ENCODE data around the gene NFASC. TPM values are rescaled to one million over a fixed set of nuclear protein-coding genes. Genes with fewer than 3 reads are reported as not detected.

NFASC gene
- total and polyA plus RNA-seq, 9 of the 15 experiments (the other 6 are each of a cell fraction or from before 2014, with no cell fraction given), result 0.03 to 0.16 (median 0.06) TPM; not detected in 6

GRCh38 chr1:204867666-204868339 is 2.9 kb upstream of the NFASC start:
- H3K36me3 ChIP-seq (ENCODE audit: control insufficient read depth, insufficient read depth, low read length), result no peaks in the 10 kb centered on the region
- H3K4me1 ChIP-seq (replicated peaks in 1 of 2; ENCODE audit: control insufficient read depth in 2 of 2, insufficient read depth in 2 of 2, low read length in 2 of 2), result no peaks in the 10 kb centered on the region
- no peak for TF ChIP-seq FOXK1 (CRISPR knock-in tag; IDR thresholded peaks at IDR 0.05; ENCODE audit: borderline replicate concordance)
- TF ChIP-seq ESRRA (IDR thresholded peaks at IDR 0.05; ENCODE audit: borderline replicate concordance, low read depth), result no peak
- DNase-seq (ENCODE audit: extremely low read depth in 1 of 4, low spot score in 3 of 4) (no peak), FAIRE-seq (no peak), ATAC-seq (no peak; the same call in 2 of the 3 replicates)
- H4K20me1 ChIP-seq (replicated peaks; ENCODE audit: control insufficient read depth, insufficient read depth, low read length), result peaks cover 4% of the 10 kb centered on the region; the same call in 1 of the 2 replicates
- ChIA-PET POLR2A (interaction anchor here (0.6 to 1.3 kb wide), 3 partner anchors 31 to 499 kb away, joined by 3 read pairs; no protein-coding TSS in a partner anchor), CTCF (ENCODE audit: low intra/inter-chr PET ratio) (no interaction called here)
- no peak overlapping the region for H3K27ac ChIP-seq (ENCODE audit: extremely low read depth, low read depth, low read length)
- peak overlapping the region in 1 of 2 experiments; percentile 47; a peak in 2 of 4 replicates for H3K9ac ChIP-seq (ENCODE audit: insufficient read depth in 1 of 2, low read depth in 2 of 2, low read length in 2 of 2)
- no peak overlapping the region for H2AFZ ChIP-seq (ENCODE audit: low read depth, low read length)
- BruUV-seq (replicated peaks), result no TSS peak
- WGBS (ENCODE audit: insufficient coverage, low coverage, missing lambda C conversion rate), result under 1% methylated on average over 10 of the region's 10 CpGs
- no peaks in the 10 kb centered on the region for H3K79me2 ChIP-seq (ENCODE audit: control insufficient read depth, insufficient read depth, low read length)
- in situ Hi-C loops (cut with MboI), result no loop called here
- intact Hi-C loops (cut with micrococcal nuclease), result no loop called here
- no peak overlapping the region for H3K4me3 ChIP-seq
- H3K27me3 ChIP-seq (ENCODE audit: control insufficient read depth in 2 of 2, insufficient read depth in 2 of 2, low read length in 2 of 2), result peaks cover 29 to 48% of the 10 kb centered on the region in 2 experiments; a peak in 4 of 5 replicates
- H3K4me2 ChIP-seq (ENCODE audit: insufficient read depth, low read length), result no peak overlapping the region
- H3K9me3 ChIP-seq (replicated peaks; ENCODE audit: control insufficient read depth, insufficient read depth, low read depth, low read length), result no peaks in the 10 kb centered on the region
- no peaks in the 10 kb centered on the region for H3K9me1 ChIP-seq (ENCODE audit: control insufficient read depth, insufficient read depth, low read length)

GRCh38 chr1:204868340-204868700 is 2.3 kb upstream of the NFASC start:
- no TSS peak for BruUV-seq (replicated peaks)
- no peak for FAIRE-seq
- Histone ChIP-seq H3K4me1 (replicated peaks in 1 of 2; ENCODE audit: control insufficient read depth in 2 of 2, insufficient read depth in 2 of 2, low read length in 2 of 2) (no peaks in the 10 kb centered on the region), H3K9ac (ENCODE audit: insufficient read depth in 1 of 2, low read depth in 2 of 2, low read length in 2 of 2) (no peak overlapping the region), H3K79me2 (ENCODE audit: control insufficient read depth, insufficient read depth, low read length) (no peaks in the 10 kb centered on the region), H4K20me1 (replicated peaks; ENCODE audit: control insufficient read depth, insufficient read depth, low read length) (peaks cover 4% of the 10 kb centered on the region; the same call in 1 of the 2 replicates), H3K27ac (ENCODE audit: extremely low read depth, low read depth, low read length) (no peak overlapping the region), H3K9me3 (replicated peaks; ENCODE audit: control insufficient read depth, insufficient read depth, low read depth, low read length) (no peaks in the 10 kb centered on the region), H3K36me3 (ENCODE audit: control insufficient read depth, insufficient read depth, low read length) (no peaks in the 10 kb centered on the region), H3K4me2 (ENCODE audit: insufficient read depth, low read length) (no peak overlapping the region), H2AFZ (ENCODE audit: low read depth, low read length) (no peak overlapping the region), H3K27me3 (ENCODE audit: control insufficient read depth in 2 of 2, insufficient read depth in 2 of 2, low read length in 2 of 2) (peaks cover 29 to 51% of the 10 kb centered on the region in 2 experiments; a peak in 4 of 5 replicates), H3K9me1 (ENCODE audit: control insufficient read depth, insufficient read depth, low read length) (no peaks in the 10 kb centered on the region), H3K4me3 (no peak overlapping the region)
- in situ Hi-C loops (cut with MboI), result no loop called here
- ChIA-PET POLR2A (interaction anchor here (0.6 to 1.3 kb wide), 3 partner anchors 14 to 430 kb away, joined by 3 to 4 read pairs (median 3); no protein-coding TSS in a partner anchor), CTCF (ENCODE audit: low intra/inter-chr PET ratio) (no interaction called here)
- intact Hi-C loops (cut with micrococcal nuclease), result no loop called here
- no peak for DNase-seq (ENCODE audit: extremely low read depth in 1 of 4, low spot score in 3 of 4)
- WGBS (ENCODE audit: insufficient coverage, low coverage, missing lambda C conversion rate), result 0% methylated on average over 7 of the region's 7 CpGs
- ATAC-seq, result no peak
- no peak for TF ChIP-seq ZNF780A (CRISPR knock-in tag; IDR thresholded peaks at IDR 0.05)
- no peak for TF ChIP-seq BDP1 (IDR thresholded peaks at IDR 0.05; ENCODE audit: insufficient read depth, insufficient read length)
- no peak for TF ChIP-seq ZKSCAN3 (CRISPR knock-in tag; IDR thresholded peaks at IDR 0.05)
- TF ChIP-seq POLR2H (tag; IDR thresholded peaks at IDR 0.05; ENCODE audit: low read depth), result no peak
- no peak for TF ChIP-seq NUFIP1 (IDR thresholded peaks at IDR 0.05; ENCODE audit: partially characterized antibody)
- TF ChIP-seq CBX8 (IDR thresholded peaks at IDR 0.05; ENCODE audit: borderline replicate concordance, extremely low read depth, low read depth, low read length, poor library complexity, severe bottlenecking), result no peak
- TF ChIP-seq ZNF280A (IDR thresholded peaks at IDR 0.05; ENCODE audit: low read depth, partially characterized antibody), result no peak
- TF ChIP-seq ZNF551 (CRISPR knock-in tag; IDR thresholded peaks at IDR 0.05), result no peak
- no peak for TF ChIP-seq ZNF280B (CRISPR knock-in tag; IDR thresholded peaks at IDR 0.05)

Measured in K562 (cell line).